Lower leg skin (tissue), 3 donors: Measurements from ENCODE around the gene CYBA.

Experiments
- POLR2A ChIP-seq, 2 donors: fragments of 450-650 bp; IDR thresholded peaks; one replicate each; pipeline ENCODE4 v1.6.1; 2016 to 2017; ENCODE audit warnings: antibody characterized with exemption in 2 of 2, mild to moderate bottlenecking in 1 of 2, moderate library complexity in 1 of 2
- TF ChIP-seq, protein P1 (sequence below), 3 donors: fragments of 450-650 bp; IDR thresholded peaks; one replicate each; pipeline ENCODE4 v1.5.1; 2016; ENCODE audit warnings: antibody characterized with exemption in 3 of 3, mild to moderate bottlenecking in 3 of 3, moderate library complexity in 2 of 3

DNA sequence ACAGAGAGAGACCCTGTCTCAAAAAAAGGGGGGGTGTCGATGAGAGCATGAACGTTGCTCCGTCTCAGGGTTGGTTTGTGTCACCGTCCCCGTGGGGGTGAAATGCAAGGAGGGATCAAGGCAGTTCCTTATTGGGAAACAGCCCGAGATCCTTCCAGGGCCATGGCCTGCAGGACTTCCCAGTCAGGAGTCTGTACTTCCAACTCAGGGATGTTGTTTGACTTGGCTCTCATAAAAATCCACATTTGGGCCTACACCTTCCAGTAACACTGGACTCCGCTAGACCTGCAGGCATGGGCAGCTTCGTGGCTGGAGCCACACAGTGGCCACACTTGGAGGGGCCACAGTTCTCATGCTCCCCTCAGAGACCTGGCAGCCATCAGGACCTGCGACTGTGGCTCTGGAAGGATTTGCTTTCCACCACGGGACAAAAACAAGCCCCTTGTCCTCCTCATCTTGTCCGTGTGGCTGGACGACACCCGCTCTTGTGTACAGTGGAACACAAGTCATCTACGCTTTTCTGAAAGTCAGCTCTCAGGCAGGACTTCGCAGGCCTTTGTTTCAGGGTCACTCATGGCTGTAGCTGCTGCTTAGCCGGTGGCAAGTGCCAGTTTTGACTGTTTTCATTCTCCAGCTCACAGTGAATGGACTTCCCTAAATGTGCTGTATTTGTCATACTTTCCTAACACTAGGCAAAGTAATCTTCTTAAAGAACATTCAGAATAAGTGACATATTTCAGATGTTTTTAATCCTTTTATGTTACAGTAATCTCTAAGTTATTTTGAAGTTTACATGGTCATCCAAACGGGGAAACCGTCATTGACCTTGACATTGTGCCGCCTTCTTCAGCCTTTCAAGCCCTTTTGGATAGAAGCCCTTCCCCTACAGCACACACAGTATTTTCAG lies 36.7 kb downstream of the CYBA start:
- TF ChIP-seq, protein P1, sequence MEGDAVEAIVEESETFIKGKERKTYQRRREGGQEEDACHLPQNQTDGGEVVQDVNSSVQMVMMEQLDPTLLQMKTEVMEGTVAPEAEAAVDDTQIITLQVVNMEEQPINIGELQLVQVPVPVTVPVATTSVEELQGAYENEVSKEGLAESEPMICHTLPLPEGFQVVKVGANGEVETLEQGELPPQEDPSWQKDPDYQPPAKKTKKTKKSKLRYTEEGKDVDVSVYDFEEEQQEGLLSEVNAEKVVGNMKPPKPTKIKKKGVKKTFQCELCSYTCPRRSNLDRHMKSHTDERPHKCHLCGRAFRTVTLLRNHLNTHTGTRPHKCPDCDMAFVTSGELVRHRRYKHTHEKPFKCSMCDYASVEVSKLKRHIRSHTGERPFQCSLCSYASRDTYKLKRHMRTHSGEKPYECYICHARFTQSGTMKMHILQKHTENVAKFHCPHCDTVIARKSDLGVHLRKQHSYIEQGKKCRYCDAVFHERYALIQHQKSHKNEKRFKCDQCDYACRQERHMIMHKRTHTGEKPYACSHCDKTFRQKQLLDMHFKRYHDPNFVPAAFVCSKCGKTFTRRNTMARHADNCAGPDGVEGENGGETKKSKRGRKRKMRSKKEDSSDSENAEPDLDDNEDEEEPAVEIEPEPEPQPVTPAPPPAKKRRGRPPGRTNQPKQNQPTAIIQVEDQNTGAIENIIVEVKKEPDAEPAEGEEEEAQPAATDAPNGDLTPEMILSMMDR (IDR thresholded peaks at IDR 0.05): no peak
- no peak for TF ChIP-seq POLR2A (IDR thresholded peaks at IDR 0.05)
